ENCODE data around the gene POU3F1. TPM values are rescaled to one million over a fixed set of nuclear protein-coding genes. Genes with fewer than 3 reads are reported as not detected.

The POU3F1 gene
- total and polyA plus RNA-seq, 10 of the 15 experiments (the other 5 are each of a cell fraction or from before 2014, with no cell fraction given), result 0.04 to 0.53 (median 0.10) TPM; not detected in 3

GRCh38 chr1:38051079-38051543 lies 4.5 kb upstream of the POU3F1 start:
- Histone ChIP-seq H3K27me3 (replicated peaks in 1 of 2; ENCODE audit: control insufficient read depth in 2 of 2, insufficient read depth in 2 of 2, low read length in 1 of 2) (no peaks in the 10 kb centered on the region; a peak in 2 of 4 replicates), H3K79me2 (ENCODE audit: control insufficient read depth, insufficient read depth, low read length) (no peaks in the 10 kb centered on the region), H3K9ac (ENCODE audit: control insufficient read depth, insufficient read depth, low read length) (no peak overlapping the region), H3K36me3 (ENCODE audit: control insufficient read depth in 2 of 2, insufficient read depth in 2 of 2, low read length in 1 of 2) (no peaks in the 10 kb centered on the region), H3K4me2 (ENCODE audit: control insufficient read depth, insufficient read depth) (no peak overlapping the region), H3K4me1 (ENCODE audit: control insufficient read depth, insufficient read depth, low read length) (peaks cover 29% of the 10 kb centered on the region), H3K4me3 (no peak overlapping the region), H3K27ac (ENCODE audit: control insufficient read depth, insufficient read depth) (no peak overlapping the region), H4K20me1 (ENCODE audit: control insufficient read depth, insufficient read depth) (no peaks in the 10 kb centered on the region), H2AFZ (ENCODE audit: control insufficient read depth, low read depth, low read length) (no peak overlapping the region), H3K9me3 (replicated peaks; ENCODE audit: control insufficient read depth, insufficient read depth, low read length) (no peaks in the 10 kb centered on the region)
- no peak for DNase-seq (ENCODE audit: low read depth, low spot score)
- in situ Hi-C loops (cut with MboI), result no loop called here
- ChIA-PET POLR2A (interaction anchor here (0.5 to 4.2 kb wide), 4 partner anchors 9 to 785 kb away, joined by 4 to 32 read pairs (median 10); no protein-coding TSS in a partner anchor), RAD21 (ENCODE audit: unreplicated experiment) (interaction anchor here (0.5 to 5.2 kb wide), 6 partner anchors 11 to 122 kb away, joined by 3 to 61 read pairs (median 27); no protein-coding TSS in a partner anchor), CTCF (interaction anchor here (0.6 to 4.5 kb wide), 7 partner anchors 10 to 765 kb away, joined by 3 to 92 read pairs (median 6); no protein-coding TSS in a partner anchor), SMC1A (ENCODE audit: uncharacterized antibody, unreplicated experiment) (interaction anchor here (0.7 to 23.8 kb wide), 6 partner anchors 9 to 353 kb away, joined by 3 to 316 read pairs (median 6); no protein-coding TSS in a partner anchor)
- intact Hi-C loops (cut with micrococcal nuclease; ENCODE audit: unreplicated experiment), result no loop called here
- WGBS (ENCODE audit: insufficient coverage, insufficient replicate concordance, low lambda C conversion rate, missing lambda C conversion rate), result 57% methylated on average over 9 of the region's 9 CpGs
- TF ChIP-seq IRF5 (IDR thresholded peaks at IDR 0.05; ENCODE audit: borderline replicate concordance), result no peak
- ATAC-seq, result no peak
- FAIRE-seq, result no peak
- no TSS peak for BruUV-seq (replicated peaks)

- Histone ChIP-seq H3K79me2 (ENCODE audit: control insufficient read depth, insufficient read depth, low read length) (no peaks in the 10 kb centered on the region), H3K27me3 (replicated peaks in 1 of 2; ENCODE audit: control insufficient read depth in 2 of 2, insufficient read depth in 2 of 2, low read length in 1 of 2) (peaks cover 0 to 2% of the 10 kb centered on the region in 2 experiments; a peak in 3 of 4 replicates), H3K27ac (ENCODE audit: control insufficient read depth, insufficient read depth) (no peak overlapping the region), H3K4me2 (ENCODE audit: control insufficient read depth, insufficient read depth) (no peak overlapping the region; the same call in 1 of the 2 replicates), H3K9me3 (replicated peaks; ENCODE audit: control insufficient read depth, insufficient read depth, low read length) (no peaks in the 10 kb centered on the region), H3K36me3 (ENCODE audit: control insufficient read depth in 2 of 2, insufficient read depth in 2 of 2, low read length in 1 of 2) (no peaks in the 10 kb centered on the region), H3K9ac (ENCODE audit: control insufficient read depth, insufficient read depth, low read length) (no peak overlapping the region), H2AFZ (ENCODE audit: control insufficient read depth, low read depth, low read length) (peak overlapping the region; percentile 48; the same call in 1 of the 2 replicates), H3K4me1 (ENCODE audit: control insufficient read depth, insufficient read depth, low read length) (peaks cover 29% of the 10 kb centered on the region), H3K4me3 (no peak overlapping the region), H4K20me1 (ENCODE audit: control insufficient read depth, insufficient read depth) (no peaks in the 10 kb centered on the region)
- RAD21 ChIA-PET (ENCODE audit: unreplicated experiment), result interaction anchor here (0.5 to 5.2 kb wide), 7 partner anchors 11 to 123 kb away, joined by 3 to 61 read pairs (median 10); no protein-coding TSS in a partner anchor
- POLR2A ChIA-PET, result interaction anchor here (0.5 to 4.2 kb wide), 6 partner anchors 8 to 786 kb away, joined by 3 to 32 read pairs (median 5); no protein-coding TSS in a partner anchor
- DNase-seq (ENCODE audit: low read depth, low spot score) (no peak), FAIRE-seq (no peak), ATAC-seq (no peak)
- SMC1A ChIA-PET (ENCODE audit: uncharacterized antibody, unreplicated experiment), result interaction anchor here (0.7 to 23.8 kb wide), 5 partner anchors 8 to 353 kb away, joined by 3 to 316 read pairs (median 4); no protein-coding TSS in a partner anchor
- intact Hi-C loops (cut with micrococcal nuclease; ENCODE audit: unreplicated experiment) (no loop called here), in situ Hi-C loops (cut with MboI) (no loop called here)
- WGBS (ENCODE audit: insufficient coverage, insufficient replicate concordance, low lambda C conversion rate, missing lambda C conversion rate), result 31% methylated on average over 13 of the region's 13 CpGs
- CTCF ChIA-PET, result interaction anchor here (0.7 to 4.5 kb wide), 7 partner anchors 10 to 274 kb away, joined by 3 to 92 read pairs (median 6); no protein-coding TSS in a partner anchor
- BruUV-seq (replicated peaks), result no TSS peak
- peak; percentile 50 for TF ChIP-seq MEF2B (IDR thresholded peaks at IDR 0.05; ENCODE audit: partially characterized antibody, poor library complexity, severe bottlenecking)
- no peak for TF ChIP-seq NR2C1 (IDR thresholded peaks at IDR 0.05)
- no peak for TF ChIP-seq NFXL1 (IDR thresholded peaks at IDR 0.05; ENCODE audit: borderline replicate concordance)
- TF ChIP-seq SRF (IDR thresholded peaks at IDR 0.05; ENCODE audit: low read depth in 2 of 2, low read length in 2 of 2), result no peak
- no peak for TF ChIP-seq RB1 (IDR thresholded peaks at IDR 0.05; ENCODE audit: borderline replicate concordance)
- no peak for TF ChIP-seq ZBTB4 (CRISPR knock-in tag; IDR thresholded peaks at IDR 0.05)
- peak in 1 of 2 experiments; percentile 40; a peak in 1 of 3 replicates for TF ChIP-seq EGR1 (IDR thresholded peaks at IDR 0.05; ENCODE audit: borderline replicate concordance in 1 of 2, low read depth in 2 of 2, low read length in 2 of 2)
- TF ChIP-seq RFX5 (IDR thresholded peaks at IDR 0.05; ENCODE audit: low read depth, low read length), result no peak
- TF ChIP-seq MTA2 (IDR thresholded peaks at IDR 0.05; ENCODE audit: low read depth), result no peak
Measured at GRCh38 chr1:38050397-38051078, 3.9 kb upstream of the POU3F1 start.

All from GM12878 (cell line).